H9 (cell line): ENCODE measurements around the gene ZBTB8A. TPM values are rescaled to one million over a fixed set of nuclear protein-coding genes. Genes with fewer than 3 reads are reported as not detected.

Experiments
- DNase-seq: peaks from one replicate; pipeline ENCODE4 v3.0.0-alpha.2; 2017
- H2AFZ ChIP-seq: one replicate; pipeline ENCODE4 v1.6.1; 2013; ENCODE audit warnings: mild to moderate bottlenecking, low read length, control low read depth, moderate library complexity
- H2AK5ac ChIP-seq: 2 replicates; pipeline ENCODE4 v1.6.1; 2013; ENCODE audit warnings: low read length, control low read depth, mixed read lengths; ENCODE audit not compliant: insufficient read length
- H2BK120ac ChIP-seq: one replicate; pipeline ENCODE4 v1.6.1; 2013; ENCODE audit warnings: low read depth, mild to moderate bottlenecking, low read length, control low read depth, inconsistent platforms; ENCODE audit not compliant: poor library complexity, severe bottlenecking
- H2BK12ac ChIP-seq: 2 replicates; pipeline ENCODE4 v1.6.1; 2013; ENCODE audit warnings: low read length, control low read depth, mixed read lengths, low read depth; ENCODE audit not compliant: insufficient read length
- H2BK15ac ChIP-seq: 2 replicates; pipeline ENCODE4 v1.6.1; 2013; ENCODE audit warnings: low read depth, low read length, control low read depth
- H2BK20ac ChIP-seq: one replicate; pipeline ENCODE4 v1.6.1; 2013; ENCODE audit warnings: low read depth, mild to moderate bottlenecking, low read length, control low read depth, inconsistent platforms; ENCODE audit not compliant: poor library complexity, severe bottlenecking
- H2BK5ac ChIP-seq: 2 replicates; pipeline ENCODE4 v1.6.1; 2013; ENCODE audit warnings: low read length, control low read depth, mixed read lengths; ENCODE audit not compliant: insufficient read length
- H3K14ac ChIP-seq: 2 replicates; pipeline ENCODE4 v1.6.1; 2013; ENCODE audit warnings: low read length, control low read depth; ENCODE audit not compliant: insufficient read depth
- H3K18ac ChIP-seq: 2 replicates; pipeline ENCODE4 v1.6.1; 2013; ENCODE audit warnings: low read depth, mild to moderate bottlenecking, mixed read lengths, low read length, control low read depth; ENCODE audit not compliant: insufficient read length
- H3K23ac ChIP-seq: 2 replicates; pipeline ENCODE4 v1.6.1; 2013; ENCODE audit warnings: low read length, control low read depth, mixed read lengths, low read depth; ENCODE audit not compliant: insufficient read length
- H3K23me2 ChIP-seq: 2 replicates; pipeline ENCODE4 v1.6.1; 2013; ENCODE audit warnings: low read depth, mild to moderate bottlenecking, mixed read lengths, low read length, control low read depth; ENCODE audit not compliant: insufficient read length, poor library complexity, severe bottlenecking
- H3K27ac ChIP-seq: 2 replicates; pipeline ENCODE4 v1.5.1; 2013; ENCODE audit warnings: low read length, control low read depth, mixed read lengths, low read depth; ENCODE audit not compliant: insufficient read length
- H3K27me3 ChIP-seq: 2 replicates; pipeline ENCODE4 v1.6.1; 2013; ENCODE audit warnings: low read length, control low read depth, inconsistent platforms; ENCODE audit not compliant: insufficient read depth
- H3K4ac ChIP-seq: 2 replicates; pipeline ENCODE4 v1.6.1; 2013; ENCODE audit warnings: low read depth, mild to moderate bottlenecking, control low read depth, inconsistent platforms, low read length, moderate library complexity
- H3K4me1 ChIP-seq: 2 replicates; pipeline ENCODE4 v1.6.1; 2013; ENCODE audit warnings: low read length, control low read depth, inconsistent platforms; ENCODE audit not compliant: insufficient read depth
- H3K4me2 ChIP-seq: 2 replicates; pipeline ENCODE4 v1.6.1; 2013; ENCODE audit warnings: low read length, control low read depth, mixed read lengths; ENCODE audit not compliant: insufficient read length, insufficient read depth
- H3K56ac ChIP-seq: 2 replicates; pipeline ENCODE4 v1.6.1; 2013; ENCODE audit warnings: low read depth, mild to moderate bottlenecking, mixed read lengths, low read length, control low read depth; ENCODE audit not compliant: insufficient read length
- H3K79me1 ChIP-seq: 2 replicates; pipeline ENCODE4 v1.6.1; 2013; ENCODE audit warnings: low read depth, mild to moderate bottlenecking, moderate library complexity, low read length, control low read depth, inconsistent platforms; ENCODE audit not compliant: insufficient read depth, poor library complexity, severe bottlenecking
- H3K79me2 ChIP-seq: 2 replicates; pipeline ENCODE4 v1.6.1; 2013; ENCODE audit warnings: low read length, control low read depth, inconsistent platforms; ENCODE audit not compliant: insufficient read depth
- H3K9ac ChIP-seq: 2 replicates; pipeline ENCODE4 v1.6.1; 2013; ENCODE audit warnings: low read length, control low read depth, mixed read lengths; ENCODE audit not compliant: insufficient read length; ENCODE audit errors: extremely low read depth
- H3K9me3 ChIP-seq: one replicate; pipeline ENCODE4 v1.6.1; 2013; ENCODE audit warnings: low read depth, low read length, inconsistent platforms; ENCODE audit not compliant: control insufficient read depth
- H3T11ph ChIP-seq: one replicate; pipeline ENCODE4 v1.6.1; 2013; ENCODE audit warnings: mild to moderate bottlenecking, low read length, control low read depth, inconsistent platforms
- H4K20me1 ChIP-seq: one replicate; pipeline ENCODE4 v1.6.1; 2013; ENCODE audit not compliant: control insufficient read depth, insufficient read length, insufficient read depth
- H4K5ac ChIP-seq: 2 replicates; pipeline ENCODE4 v1.6.1; 2013; ENCODE audit warnings: low read depth, mild to moderate bottlenecking, mixed read lengths, low read length, control low read depth; ENCODE audit not compliant: insufficient read length
- H4K8ac ChIP-seq: replicated peaks from 2 replicates; pipeline ENCODE4 v1.6.1; 2013; ENCODE audit warnings: low read length, control low read depth, mixed read lengths, low read depth; ENCODE audit not compliant: insufficient read length
- H4K91ac ChIP-seq: 2 replicates; pipeline ENCODE4 v1.6.1; 2013; ENCODE audit warnings: low read depth, mild to moderate bottlenecking, moderate library complexity, mixed read lengths, low read length, control low read depth; ENCODE audit not compliant: insufficient read length
- H3K27ac Mint-ChIP-seq, 3 experiments: 2 replicates in 2 of 3; 3 replicates in 1 of 3; pipeline ENCODE4 v1.8.0; 2020 to 2021; ENCODE audit warnings: mixed read lengths in 3 of 3, mild to moderate bottlenecking in 1 of 3, moderate library complexity in 1 of 3
- H3K27me3 Mint-ChIP-seq: 2 replicates; pipeline ENCODE4 v1.8.0; 2021; ENCODE audit warnings: low read depth, mild to moderate bottlenecking, moderate library complexity, mixed read lengths
- H3K36me3 Mint-ChIP-seq, 3 experiments: 2 replicates in 2 of 3; 3 replicates in 1 of 3; pipeline ENCODE4 v1.8.0; 2020 to 2021; ENCODE audit warnings: low read depth in 3 of 3, mixed read lengths in 3 of 3; ENCODE audit not compliant: insufficient read depth in 1 of 3
- H3K4me1 Mint-ChIP-seq, 2 experiments: 2 replicates each; pipeline ENCODE4 v1.8.0; 2020; ENCODE audit warnings: mixed read lengths in 2 of 2
- H3K4me3 Mint-ChIP-seq, 2 experiments: 2 replicates in 1 of 2; 3 replicates in 1 of 2; pipeline ENCODE4 v1.8.0; 2020 to 2021; ENCODE audit warnings: mild to moderate bottlenecking in 2 of 2, mixed read lengths in 2 of 2, moderate library complexity in 1 of 2
- H3K9me3 Mint-ChIP-seq, 2 experiments: 2 replicates in 1 of 2; 3 replicates in 1 of 2; pipeline ENCODE4 v1.8.0; 2020; ENCODE audit warnings: mild to moderate bottlenecking in 2 of 2, mixed read lengths in 2 of 2, moderate library complexity in 1 of 2
- WGBS: extraction: QIAGEN DNeasy Blood & Tissue Kit; methylation state at CpG from one replicate; pipeline ENCODE4 v1.1.7; 2013; ENCODE audit warnings: missing lambda C conversion rate, low lambda C conversion rate, mixed read lengths; ENCODE audit not compliant: insufficient read length; ENCODE audit errors: extremely low coverage; 5-methylcytosine and 5-hydroxymethylcytosine counted together
- total RNA-seq: library from RNA; stranded (reverse); gene quantifications from 2 replicates; pipeline ENCODE4 v1.2.1, GENCODE V29; 2021
- TF ChIP-seq, protein P1 (sequence below): fragments of 200-600 bp; sonication (generic); conservative IDR thresholded peaks from 3 replicates; pipeline ENCODE4 v1.8.0; 2021; ENCODE audit warnings: antibody characterized with exemption, mild to moderate bottlenecking

The ZBTB8A gene
- total RNA-seq, 1 experiment from 2014 or later = 11.3 TPM

DNA sequence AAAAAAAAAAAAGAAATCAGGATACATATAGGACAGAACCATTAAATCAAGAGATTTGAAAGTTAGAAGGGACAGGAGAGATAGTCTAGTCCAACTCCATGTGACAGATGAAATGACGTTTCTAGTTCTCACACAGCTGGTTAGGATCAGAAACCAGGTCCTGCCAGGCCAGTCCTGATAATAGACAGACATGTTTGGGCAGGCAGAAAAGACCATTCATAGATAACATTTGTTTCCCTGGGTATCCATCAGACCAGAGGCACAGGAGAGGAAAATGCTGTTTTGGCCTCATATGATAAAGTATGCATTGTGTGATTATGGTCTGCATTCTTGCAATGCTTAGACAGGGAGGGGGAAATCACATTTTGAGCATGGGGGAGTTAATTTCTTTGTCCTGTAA lies 45.0 kb upstream of the ZBTB8A start:
- no peak overlapping the region for H3T11ph ChIP-seq

More for the DNA sequence above, 45.0 kb upstream of the ZBTB8A start:
- H3K4ac ChIP-seq = no peak overlapping the region
- H3K4me3 Mint-ChIP-seq = no peak overlapping the region
- peaks cover 7 to 8% of the 10 kb centered on the region in 2 experiments for H3K4me1 Mint-ChIP-seq
- no peak overlapping the region for H4K91ac ChIP-seq
- no peak overlapping the region for H4K8ac ChIP-seq
- no peaks in the 10 kb centered on the region for H3K4me1 ChIP-seq
- H3K4me2 ChIP-seq = no peak overlapping the region
- no peak overlapping the region for H3K9ac ChIP-seq
- TF ChIP-seq, protein P1, sequence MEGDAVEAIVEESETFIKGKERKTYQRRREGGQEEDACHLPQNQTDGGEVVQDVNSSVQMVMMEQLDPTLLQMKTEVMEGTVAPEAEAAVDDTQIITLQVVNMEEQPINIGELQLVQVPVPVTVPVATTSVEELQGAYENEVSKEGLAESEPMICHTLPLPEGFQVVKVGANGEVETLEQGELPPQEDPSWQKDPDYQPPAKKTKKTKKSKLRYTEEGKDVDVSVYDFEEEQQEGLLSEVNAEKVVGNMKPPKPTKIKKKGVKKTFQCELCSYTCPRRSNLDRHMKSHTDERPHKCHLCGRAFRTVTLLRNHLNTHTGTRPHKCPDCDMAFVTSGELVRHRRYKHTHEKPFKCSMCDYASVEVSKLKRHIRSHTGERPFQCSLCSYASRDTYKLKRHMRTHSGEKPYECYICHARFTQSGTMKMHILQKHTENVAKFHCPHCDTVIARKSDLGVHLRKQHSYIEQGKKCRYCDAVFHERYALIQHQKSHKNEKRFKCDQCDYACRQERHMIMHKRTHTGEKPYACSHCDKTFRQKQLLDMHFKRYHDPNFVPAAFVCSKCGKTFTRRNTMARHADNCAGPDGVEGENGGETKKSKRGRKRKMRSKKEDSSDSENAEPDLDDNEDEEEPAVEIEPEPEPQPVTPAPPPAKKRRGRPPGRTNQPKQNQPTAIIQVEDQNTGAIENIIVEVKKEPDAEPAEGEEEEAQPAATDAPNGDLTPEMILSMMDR = no peak
- no peak overlapping the region for H4K5ac ChIP-seq
- no peak overlapping the region for H3K27ac ChIP-seq
- WGBS = no CpG with 5 or more reads among the region's 1 CpG
- no peak overlapping the region for H2BK15ac ChIP-seq
- no peaks in the 10 kb centered on the region for H3K9me3 Mint-ChIP-seq
- H3K23me2 ChIP-seq = no peaks in the 10 kb centered on the region
- no peak overlapping the region for H2BK12ac ChIP-seq
- no peak overlapping the region for H2AFZ ChIP-seq
- peaks cover 0 to 1% (median 0%) of the 10 kb centered on the region in 3 experiments; a peak in 2 of 7 replicates for H3K36me3 Mint-ChIP-seq
- no peak overlapping the region for H3K23ac ChIP-seq
- H3K79me1 ChIP-seq = no peaks in the 10 kb centered on the region
- H3K27me3 Mint-ChIP-seq = no peaks in the 10 kb centered on the region
- H3K79me2 ChIP-seq = no peaks in the 10 kb centered on the region
- H3K18ac ChIP-seq = no peak overlapping the region
- no peak overlapping the region for H3K27ac Mint-ChIP-seq
- no peak for DNase-seq
- H3K9me3 ChIP-seq = no peaks in the 10 kb centered on the region
- H2AK5ac ChIP-seq = no peak overlapping the region
- no peak overlapping the region for H2BK120ac ChIP-seq
- no peaks in the 10 kb centered on the region for H4K20me1 ChIP-seq
- no peak overlapping the region for H3K56ac ChIP-seq
- H2BK20ac ChIP-seq = no peak overlapping the region
- H2BK5ac ChIP-seq = no peak overlapping the region
- H3K14ac ChIP-seq = no peak overlapping the region
- H3K27me3 ChIP-seq = no peaks in the 10 kb centered on the region
